Raji (cell line): ENCODE measurements around the gene SYT7.

Experiments
- POLR2A ChIP-seq: IDR thresholded peaks from 2 replicates; pipeline ENCODE4 v1.6.1; 2011; ENCODE audit warnings: low read depth, low read length, control low read depth; ENCODE audit not compliant: insufficient read depth

Gene SYT7

DNA sequence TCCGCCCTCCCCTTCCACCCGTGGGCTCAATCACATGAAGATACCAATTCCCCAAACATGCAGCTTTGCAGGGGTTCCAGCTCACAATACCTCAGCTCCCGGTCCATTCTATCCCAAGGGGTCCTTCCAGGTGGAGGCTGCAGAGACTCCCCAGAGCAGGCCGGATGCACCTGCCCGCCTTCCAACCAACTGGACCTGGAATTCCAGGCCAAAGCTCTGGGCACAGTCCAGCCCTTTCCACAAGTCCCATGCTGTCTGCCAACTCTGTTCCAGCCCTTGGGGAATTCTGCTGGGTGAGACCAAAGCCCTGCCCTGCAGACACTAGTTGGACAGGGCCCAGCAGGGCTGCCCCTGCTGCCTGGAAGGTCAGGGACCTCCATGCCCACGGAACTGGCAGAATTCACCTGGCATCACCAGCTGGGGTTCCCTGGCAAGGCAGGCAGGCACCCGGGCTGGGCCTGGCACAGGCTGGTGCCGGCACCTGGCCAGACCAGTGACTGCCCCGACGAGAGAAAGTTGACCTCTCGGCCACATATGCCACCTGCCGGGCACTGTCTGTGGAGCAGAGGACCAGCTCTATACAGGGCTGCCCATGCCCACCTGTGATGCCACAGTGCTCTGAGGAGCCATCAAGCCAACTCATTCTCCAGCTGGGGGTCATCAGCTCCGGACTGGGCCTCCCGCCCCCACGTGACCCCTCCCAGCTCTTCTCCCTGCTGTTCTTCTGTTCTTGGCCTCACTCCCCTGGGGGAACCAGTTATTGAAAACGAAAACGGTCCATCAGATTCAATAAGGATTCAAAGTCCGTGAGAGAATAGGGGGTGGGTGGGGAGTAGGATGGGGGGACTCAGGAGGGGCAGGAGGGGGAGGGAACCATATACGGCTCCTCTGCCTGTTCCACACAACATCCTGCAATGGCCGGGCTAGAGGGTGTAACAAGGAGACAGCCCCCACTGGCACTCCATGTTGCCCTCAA is 4.7 kb downstream of the SYT7 start:
- no peak for TF ChIP-seq POLR2A

DNA sequence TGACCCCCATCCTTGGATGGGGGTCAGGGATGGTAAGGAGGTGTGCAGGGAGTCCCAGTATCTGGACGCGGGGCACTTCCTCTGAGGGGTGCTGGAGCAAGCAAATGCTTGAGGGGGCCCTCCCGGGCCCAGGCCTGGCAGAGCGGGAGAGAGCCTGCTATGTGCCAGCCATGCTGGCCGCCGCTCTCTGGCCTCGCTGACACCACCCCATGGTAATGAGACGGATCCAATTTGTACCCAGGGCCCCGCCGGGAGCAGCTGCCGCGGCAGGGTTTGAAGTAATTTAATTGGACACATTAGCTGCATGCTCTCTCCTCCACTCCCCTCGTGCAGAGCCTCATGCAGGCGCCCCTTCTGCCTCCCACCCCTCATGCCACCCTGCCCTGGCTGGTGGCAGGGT is 6.3 kb downstream of the SYT7 start:
- TF ChIP-seq POLR2A, result no peak

DNA sequence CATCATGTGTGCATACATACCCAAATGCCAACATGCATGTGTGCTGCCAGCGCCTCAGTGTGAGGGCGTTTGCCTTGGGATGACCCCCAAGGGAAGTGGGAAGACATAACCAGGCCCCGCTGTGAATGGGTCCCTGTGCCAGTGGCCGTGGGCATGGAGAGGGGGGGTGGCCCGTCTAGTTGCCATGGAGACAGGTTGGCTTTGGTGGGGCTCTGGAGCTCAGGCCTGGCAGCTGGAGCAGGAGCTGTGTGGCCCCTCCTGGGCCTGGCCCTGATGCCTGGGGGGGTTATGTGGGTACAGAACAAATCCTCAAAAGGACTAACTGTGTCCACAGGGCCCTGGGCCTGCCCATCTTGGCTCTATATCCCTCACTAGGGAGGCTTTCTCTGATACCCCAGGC is 8.0 kb downstream of the SYT7 start:
- TF ChIP-seq POLR2A, result no peak

DNA sequence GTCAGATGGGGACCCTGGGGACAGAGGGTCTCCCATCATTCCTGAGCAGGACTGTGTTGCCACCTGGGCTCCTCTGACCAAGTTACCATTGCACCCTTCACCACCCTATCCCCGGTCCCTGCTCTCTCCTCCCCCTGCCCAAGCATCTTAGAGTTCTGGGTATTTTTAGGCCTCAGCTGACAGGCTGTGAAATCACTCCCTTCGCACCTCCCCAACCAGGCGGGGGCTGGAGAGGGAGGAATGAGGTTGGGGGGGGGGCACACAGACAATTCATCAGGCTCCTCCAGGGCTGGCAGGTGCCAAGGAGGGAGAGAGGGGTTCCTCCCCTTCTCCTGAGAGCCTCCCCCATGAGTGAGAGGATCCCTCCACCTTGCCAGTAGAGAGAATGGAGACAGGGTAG is 9.0 kb downstream of the SYT7 start:
- no peak for TF ChIP-seq POLR2A

DNA sequence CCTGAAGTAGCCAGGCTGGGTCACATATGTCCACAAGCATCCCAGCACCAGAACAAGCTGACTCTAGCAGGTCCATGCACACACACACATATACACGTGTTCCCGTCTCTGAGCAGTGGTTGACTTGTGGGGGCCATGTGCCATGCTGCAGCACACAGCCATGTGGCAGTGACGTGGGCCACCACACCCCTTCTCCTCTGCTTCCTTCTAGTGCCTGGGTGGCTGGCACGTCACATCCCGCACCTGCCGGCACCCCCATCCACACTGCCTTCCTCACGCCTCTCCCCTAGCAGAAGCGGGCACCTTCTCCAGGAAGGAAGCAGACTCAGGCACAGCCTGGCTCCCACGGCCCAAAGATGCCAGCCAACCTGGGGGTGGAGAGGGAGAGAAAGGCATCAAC is 9.5 kb downstream of the SYT7 start:
- no peak for TF ChIP-seq POLR2A

DNA sequence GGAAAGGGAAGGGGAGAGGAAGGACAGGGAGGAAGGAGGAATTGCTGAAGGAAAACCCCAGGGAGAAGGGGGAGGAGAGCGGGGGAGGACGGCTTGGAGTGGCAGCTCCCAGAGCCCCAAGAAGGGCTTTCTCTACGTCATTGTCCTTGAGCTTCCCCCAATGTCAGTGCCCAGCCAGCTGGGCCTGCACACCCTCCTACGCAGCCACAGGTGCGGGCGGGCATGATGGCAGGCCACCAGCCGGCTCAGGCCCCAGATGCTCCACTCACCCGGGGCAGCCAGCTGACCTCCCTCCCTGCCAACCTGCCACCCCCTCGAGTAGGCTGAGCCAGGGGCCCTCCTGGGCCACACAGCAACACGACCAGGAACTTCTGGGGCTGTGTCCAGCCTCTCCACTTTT is 11.2 kb downstream of the SYT7 start:
- TF ChIP-seq POLR2A, result no peak

DNA sequence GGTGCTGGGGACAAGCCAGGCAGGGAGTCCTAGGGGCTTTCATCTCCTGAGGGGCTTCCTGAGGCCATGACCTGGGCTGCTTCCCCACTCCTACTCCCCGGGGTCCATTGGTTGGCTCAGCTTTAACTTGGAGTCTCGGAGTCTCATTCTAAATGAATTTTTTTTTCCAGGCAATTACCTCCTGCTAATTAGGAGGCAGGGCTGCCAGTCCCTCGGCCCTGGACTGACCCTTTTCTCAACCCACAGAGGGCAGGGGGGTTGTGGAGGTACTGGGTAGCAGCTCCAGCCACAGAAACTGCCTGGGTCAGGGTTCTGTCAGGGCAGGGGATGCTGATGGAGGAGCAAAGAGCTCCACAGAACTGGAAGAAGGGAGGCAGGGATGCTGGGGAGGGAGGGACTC is 11.9 kb downstream of the SYT7 start:
- TF ChIP-seq POLR2A, result no peak

DNA sequence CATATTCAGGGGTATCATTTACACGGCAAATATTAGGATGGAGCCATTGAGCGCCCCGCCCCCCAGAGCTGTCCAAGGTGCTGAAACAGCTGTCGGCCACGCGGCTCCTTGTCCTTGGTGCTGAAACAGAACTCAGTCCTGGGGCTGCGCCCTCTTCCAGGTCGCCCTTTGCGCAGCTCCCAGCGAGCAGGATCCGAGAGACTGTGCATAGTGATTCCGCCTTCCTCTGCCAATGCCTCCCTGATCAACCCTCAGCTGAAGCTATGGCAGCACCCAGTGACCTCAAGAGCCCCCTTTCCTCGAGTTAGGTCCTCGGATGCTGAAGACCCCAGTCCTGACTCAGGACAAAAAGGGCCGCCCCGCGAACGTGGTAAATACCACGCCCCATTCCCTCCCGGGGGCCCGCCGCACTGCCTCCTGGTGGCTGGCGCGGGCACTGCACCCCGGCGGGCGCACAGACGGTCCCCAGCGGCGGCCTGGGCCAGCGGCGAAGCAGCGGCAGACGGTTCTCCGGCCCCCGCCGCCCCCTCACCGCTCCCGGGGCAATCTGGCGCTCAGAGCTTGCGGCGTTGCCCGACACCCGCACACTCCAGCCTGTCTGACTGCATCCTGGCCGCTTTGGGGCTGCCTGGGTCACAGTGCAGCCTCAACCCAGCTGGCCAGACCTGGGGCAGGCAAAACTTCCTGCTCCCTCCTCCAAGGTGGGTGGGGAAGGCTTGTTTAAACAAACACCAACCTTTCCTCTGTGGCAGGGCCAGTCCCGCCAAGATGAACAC is 13.4 kb downstream of the SYT7 start:
- no peak for TF ChIP-seq POLR2A

DNA sequence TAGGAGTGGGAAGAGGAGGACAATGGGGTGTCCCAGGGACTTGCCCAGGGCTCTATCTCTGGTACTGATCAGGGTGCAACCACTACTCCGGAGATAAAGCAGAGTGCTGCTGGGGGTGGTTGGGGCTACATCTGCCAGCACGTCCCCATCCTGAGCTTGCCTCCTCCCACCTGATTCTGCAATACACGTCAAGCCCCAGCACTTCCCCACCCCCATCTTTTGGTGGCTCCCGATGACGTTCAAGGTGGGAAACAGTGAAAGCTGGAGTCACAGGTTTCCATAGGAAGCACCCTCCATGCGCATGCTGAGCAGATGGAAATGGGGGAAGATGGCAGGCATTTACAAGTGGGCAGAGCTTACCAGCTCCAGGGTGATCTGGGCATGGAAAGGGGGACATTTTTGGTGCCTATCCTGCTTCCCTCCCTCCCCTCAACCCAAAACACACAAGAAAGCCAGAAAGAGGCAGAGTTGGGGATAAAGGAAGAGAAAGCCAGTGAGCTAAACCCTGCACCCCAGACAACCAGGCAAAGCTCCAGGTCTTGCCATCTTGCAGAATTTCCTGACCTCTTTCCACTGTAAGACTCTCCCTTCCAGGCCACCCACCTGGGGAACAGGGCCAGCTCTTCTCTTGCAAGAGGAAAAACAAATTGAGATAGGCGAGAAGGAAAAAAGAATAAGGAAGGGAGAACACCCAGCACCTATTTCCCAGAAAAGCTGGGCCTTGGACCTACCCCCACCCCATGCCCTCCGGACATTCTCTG is 15.8 kb downstream of the SYT7 start:
- no peak for TF ChIP-seq POLR2A

DNA sequence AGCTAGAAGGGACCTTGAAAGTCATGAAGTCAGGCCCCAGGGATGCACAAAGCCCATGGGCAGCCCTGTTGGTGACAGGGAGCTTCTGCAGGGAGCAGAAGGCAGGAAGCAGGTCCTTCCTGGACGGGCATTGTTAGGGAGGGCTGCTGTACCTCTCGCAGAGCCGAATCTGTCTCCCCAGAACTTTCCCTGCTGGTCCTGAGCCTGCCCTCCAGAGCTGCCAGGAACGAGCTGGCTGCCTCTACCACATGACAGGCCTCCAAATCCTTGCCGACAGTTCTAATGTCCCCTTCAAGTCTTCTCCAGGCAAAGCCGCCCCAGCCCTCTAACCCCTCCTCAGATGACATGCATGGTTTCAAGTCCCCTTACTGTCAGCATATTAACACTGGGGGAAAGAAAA is 20.1 kb downstream of the SYT7 start:
- no peak for TF ChIP-seq POLR2A

DNA sequence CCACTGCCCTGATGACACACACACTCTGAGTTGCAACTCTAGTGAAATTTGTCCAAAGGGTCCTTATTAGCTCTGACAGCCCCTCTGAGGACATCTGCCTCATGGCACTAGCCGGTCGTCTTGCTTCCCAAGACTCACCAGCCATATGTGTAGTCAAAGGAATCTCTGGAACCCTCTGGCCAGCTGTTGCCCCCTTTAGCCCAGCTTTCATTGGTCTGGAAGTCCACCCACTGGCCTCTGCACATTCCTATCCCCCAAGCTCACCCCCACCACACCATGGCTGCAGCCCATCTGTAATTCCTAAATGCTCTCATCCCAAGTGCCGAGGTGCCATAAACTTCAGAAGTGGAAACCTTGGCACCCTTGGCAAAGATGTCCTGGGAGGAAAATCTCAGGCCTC is 24.3 kb downstream of the SYT7 start:
- no peak for TF ChIP-seq POLR2A

DNA sequence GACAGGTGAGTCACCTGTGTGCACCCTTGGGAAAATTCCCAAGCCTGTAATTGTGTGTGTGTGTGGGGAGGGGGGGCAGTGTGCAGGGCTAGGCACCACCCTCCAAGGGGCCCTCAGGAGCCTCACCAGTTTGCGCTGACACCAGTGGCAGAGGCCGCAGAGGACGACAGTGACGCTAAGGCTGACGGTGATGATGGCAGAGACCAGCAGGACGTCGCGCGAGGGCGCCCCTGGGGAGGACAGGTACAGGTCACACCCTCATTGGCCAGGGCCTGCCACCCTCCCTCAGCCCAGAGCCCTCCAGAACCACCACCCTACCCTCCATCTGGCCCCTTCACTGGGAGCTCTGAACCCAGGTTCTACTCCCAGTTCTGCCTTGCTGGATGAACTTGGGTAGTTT is 24.9 kb downstream of the SYT7 start:
- no peak for TF ChIP-seq POLR2A

DNA sequence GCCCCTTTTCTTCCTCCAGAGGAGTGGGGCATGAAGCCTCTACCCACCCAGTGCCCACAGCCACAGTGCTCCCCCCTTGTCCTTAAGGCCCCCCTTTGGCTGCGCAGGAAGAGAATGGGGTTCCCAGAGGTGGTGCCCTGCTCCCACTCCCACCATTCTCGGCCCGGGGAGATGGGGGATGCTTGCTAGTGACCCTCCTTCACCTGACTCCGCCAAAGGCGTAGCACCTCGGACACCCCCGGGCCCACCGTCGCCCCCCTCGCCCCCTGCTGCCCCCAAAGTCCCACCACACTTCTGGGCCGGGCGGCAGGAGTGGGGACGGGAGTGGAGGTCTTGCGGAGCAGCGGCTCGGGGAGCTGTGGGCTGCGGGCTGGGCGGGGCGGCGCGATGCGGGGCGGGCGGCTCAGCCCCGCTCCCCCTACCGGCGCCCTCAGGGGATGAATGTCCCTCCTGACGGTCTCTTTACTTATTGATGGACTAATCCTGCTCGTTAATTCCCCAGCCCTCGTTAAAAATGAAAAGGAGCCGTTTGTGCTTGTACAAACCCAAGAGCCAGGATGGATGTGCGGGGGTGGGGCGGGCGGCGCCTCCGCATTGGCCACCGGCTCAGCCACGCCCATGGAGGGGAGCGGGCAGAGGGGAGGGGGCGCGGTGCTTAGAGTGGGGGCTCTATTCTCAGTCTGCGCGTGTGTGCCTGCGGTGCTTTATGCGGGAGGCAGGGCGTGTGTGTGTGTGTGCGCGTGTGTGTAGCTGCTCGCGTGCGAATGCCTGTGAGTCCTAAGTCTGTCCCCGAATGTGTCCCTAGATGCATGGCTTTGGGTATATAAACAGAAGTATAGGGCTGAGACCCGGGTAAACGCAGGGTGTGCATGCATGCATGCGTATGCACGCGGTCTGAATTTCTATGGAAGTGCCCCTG is 25.6 kb downstream of the SYT7 start:
- TF ChIP-seq POLR2A, result no peak

DNA sequence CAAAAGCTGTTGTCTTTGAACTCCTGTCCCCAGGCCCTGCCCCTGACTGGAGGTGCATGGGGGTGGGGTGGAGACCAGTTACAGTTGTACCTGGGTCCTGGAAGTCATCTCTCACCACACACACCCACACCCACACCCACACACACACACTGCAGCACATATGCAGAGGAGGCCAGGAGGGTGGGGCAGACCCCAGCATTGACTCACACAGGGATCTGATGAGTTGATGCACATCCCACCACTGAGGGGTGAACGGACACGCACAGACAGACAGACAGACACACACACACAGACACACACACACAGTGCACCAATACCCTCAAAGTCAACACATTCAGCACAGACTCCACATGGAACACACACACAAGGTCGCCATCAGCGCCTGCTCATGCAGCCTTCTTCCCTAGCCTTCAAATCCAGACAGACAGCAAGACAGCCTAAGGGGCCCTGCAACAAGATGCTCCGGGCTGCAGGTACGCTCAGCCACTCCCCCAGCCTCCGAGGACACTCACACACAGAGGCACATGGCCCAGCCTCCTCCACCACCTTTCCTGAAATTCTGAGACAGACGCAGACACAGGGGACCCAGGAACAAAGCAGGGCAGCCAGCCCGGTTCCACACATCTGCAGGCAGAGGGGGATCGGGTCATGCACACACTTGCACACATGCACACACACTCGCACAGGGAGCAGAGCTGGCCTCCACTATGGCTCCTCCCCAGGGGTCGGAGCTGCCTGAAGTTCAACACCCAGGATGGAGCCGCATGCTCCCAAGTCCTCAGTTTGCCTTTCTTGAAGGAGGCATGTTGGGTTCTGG is 26.5 kb downstream of the SYT7 start:
- TF ChIP-seq POLR2A, result no peak
